ENCODE results near the gene LMAN2.
"Not testable (repeated sequence)": the region's sequence is repeated elsewhere in the genome, so short reads cannot be mapped to it uniquely, and the experiment has no call there.

Gene LMAN2

DNA sequence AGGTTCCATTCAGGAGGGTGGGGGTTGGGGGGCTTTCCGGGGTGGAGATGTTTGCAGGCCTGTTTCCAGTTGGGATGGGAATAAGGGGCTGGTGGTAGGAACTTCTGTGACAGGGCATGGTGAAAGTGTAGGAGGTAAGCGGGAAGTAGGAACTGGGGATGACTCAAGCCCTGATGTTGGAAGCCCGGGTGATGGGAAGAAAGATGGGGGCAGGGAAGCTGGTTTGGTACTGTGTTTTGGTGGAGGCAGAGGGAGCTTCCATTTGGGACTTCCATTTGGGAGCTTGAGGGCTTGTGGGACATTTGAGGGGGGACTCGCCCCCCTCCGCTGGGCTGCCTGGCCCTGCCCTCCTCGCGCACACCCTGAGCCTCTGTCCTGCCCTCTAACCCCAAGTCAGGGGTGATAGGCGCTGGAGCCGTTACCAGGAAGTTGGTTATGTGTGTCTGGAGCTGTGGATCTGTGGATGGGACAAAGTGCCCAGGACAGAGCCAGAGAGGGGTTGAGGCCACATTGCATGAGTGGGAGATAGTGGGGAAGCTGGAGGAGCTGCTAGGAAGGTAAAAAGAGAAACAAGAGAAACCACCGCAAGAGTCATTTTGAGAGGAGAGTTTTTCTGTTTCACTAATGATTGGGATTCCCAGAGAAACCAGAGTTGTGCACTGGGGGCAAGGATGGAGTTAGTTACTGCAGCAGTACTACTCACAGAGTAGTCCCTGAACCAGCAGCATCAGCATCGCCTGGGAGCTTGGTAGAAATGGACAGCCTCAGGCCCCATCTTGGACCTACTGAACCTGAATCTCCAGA is 12.9 kb upstream of the LMAN2 start:
- DNase-seq (ENCODE audit: low read depth), result no peak

DNA sequence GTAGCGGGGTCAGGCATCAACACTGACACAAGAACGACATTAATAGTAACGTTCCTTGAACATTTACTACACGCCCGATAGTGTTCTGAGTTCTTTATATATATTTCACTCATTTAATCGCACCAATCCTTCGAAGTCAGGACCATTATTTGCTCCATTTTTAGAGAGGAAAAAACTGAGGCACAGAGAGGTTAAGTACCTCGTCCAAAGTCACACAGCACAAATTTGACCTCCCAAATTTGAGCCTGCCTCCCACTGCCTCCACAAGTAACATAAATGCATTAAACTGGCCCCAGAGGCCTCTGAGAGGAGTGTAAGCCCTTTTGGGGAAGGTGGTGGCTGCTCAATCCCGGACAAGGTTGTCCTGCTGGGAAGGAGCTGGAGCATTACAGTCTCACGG is 12.1 kb upstream of the LMAN2 start:
- no peak for DNase-seq (ENCODE audit: low read depth)

DNA sequence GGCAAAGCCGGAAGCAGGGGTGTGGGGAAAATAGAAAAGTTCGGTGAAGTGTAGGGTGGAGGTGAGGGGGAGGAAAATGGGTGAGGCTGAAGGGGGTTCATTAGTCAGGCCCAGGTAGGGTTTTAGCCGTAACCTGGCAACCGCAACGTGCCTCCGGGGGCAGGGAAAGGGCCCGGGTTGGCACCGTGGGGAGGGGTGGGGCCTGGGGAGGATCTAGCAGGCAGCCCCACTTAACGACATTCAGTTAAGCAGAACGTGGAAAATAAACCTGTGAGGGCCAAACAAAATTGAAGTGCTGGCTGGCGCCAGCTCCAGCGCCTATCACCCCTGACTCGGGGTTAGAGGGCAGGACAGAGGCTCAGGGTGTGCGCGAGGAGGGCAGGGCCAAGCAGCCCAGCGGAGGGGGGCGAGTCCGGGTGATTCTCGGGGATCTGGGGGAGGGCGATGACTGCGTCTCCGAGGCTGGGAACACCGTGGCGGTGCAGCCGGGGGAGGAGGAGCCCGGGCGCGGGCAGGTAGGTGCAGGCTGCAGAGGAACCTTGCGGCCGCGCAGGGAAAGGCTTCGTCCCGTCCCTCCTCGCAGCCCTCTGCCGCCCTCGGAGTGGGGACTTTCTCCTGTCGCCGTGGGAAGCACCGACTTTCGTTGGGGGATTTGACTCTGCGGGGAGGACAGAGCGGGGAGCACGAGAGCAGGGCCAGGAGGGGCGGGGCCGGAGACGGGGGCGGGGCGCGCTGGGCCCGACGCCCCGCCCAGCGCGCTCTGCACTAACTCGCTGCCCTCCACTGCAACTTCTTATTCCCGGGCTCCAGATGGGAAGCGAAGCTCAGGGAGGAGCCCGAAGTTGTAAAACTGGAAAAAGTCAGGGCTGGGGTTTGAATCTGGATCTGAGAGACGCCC is 11.4 kb upstream of the LMAN2 start:
- peak; percentile 42 for DNase-seq (ENCODE audit: low read depth)

DNA sequence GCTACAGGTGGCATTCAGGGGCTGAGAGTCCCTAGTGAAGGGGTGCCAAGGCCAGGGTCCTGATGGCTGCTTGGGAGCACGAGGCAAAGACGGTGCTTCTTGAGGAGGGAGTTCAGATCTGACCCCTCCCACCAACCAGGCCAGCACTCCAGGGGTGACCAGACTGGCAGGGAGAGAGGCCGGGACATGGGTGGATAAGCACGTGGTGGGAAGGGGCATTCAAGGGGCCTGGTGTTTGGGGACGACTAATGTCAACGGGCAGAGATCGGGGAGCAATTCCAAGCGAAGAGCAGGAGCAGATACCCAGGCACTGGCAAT is 10.8 kb upstream of the LMAN2 start:
- no peak for DNase-seq (ENCODE audit: low read depth)

DNA sequence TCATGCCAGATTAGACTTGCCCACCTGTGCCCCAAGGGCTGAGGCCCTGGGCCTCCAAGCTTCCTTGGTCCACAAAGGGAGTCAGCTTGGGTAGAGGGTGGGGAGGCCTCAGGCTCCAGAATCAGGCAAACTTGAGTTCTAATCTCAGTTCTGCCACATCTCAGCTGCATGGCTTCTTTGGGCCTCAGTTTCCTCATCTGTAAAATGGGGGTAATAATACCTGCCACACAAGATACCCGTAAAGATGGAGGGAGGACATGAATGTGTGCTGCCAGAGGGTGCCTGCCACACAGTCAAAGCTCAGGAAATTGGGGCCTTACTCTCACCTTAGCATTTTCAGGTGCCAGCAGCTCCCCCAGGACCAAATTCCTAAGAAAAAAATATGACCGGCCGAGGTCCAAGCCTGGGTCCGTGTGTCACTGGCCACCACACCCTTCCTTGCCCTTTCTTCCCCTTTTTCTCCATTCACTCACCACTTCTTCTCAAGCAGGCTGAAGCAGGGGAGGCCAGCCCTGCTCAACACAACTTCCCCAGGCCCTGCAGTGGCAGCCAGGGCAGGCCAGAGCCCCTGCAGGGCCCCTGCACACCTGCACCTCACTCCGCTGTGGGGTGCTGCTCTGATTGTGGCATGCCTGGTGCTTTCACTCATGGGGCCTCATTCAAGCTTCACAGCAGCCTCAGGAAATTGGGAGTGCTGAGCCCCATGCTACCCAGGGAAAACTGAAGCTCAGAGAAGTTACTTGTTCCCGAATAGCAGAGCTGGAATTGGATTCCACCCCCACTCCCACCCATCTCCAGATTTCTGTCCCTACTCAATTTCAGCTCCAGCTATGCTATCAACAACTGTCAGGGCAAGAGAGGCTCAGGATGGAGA is 10.2 kb upstream of the LMAN2 start:
- DNase-seq (ENCODE audit: low read depth), result no peak

DNA sequence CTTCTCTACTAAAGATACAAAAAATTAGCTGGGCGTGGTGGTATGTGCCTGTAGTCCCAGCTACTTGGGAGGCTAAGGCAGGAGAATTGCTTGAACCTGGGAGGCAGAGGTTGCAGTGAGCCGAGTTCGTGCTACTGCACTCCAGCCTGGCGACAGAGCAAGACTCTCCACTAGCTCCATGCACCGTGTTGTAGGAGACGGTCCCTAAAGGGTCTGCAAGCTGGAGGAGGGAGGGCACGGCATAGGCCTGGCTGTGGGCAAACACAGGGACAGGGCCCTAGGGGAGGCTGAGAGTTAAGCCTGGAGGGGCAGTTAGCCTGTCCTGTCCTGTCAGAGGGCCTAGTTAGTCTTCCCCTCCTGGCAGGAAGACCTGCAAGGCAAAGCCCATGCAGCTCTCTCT is 9.3 kb upstream of the LMAN2 start:
- DNase-seq (ENCODE audit: low read depth), result not testable (repeated sequence)

DNA sequence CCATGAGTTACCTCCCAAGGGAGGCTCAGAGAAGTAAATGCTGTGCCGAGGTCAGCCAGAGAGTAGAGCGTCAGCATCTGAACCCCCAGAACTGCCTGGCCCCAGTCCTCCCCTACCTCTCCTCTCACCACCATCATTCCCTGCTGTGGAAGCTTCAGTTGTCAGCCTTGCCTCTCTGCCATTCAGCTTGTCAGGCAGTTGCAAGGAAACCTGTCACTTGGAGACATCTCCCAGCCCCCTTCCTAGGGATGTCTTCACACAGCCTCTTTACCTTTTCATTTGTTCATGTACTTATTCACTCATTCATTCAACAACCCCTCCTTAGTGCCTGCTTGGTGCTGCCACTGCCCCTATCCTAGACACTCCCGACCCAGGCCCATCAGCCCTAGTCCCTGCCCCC is 8.4 kb upstream of the LMAN2 start:
- DNase-seq (ENCODE audit: low read depth), result no peak

DNA sequence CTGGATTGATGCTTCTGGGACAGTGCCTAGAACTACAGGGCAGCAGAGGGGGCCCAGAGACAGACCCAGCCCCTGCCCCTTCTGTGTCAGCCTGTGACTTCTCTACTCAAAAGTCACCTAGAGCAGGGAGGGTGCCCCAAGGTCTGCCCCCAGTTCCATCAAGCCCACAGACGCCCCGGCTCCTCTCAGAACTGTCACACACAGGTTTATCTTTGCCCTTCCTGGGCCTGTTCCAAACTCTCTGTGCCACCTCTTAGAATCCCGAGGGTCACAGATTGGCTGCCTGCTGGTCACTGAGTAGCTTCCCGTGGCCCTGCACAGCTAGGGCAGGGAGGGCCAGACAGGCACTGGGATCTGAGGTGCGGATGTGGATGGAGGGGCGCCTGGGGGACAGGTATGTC is 8.0 kb upstream of the LMAN2 start:
- DNase-seq (ENCODE audit: low read depth), result no peak

DNA sequence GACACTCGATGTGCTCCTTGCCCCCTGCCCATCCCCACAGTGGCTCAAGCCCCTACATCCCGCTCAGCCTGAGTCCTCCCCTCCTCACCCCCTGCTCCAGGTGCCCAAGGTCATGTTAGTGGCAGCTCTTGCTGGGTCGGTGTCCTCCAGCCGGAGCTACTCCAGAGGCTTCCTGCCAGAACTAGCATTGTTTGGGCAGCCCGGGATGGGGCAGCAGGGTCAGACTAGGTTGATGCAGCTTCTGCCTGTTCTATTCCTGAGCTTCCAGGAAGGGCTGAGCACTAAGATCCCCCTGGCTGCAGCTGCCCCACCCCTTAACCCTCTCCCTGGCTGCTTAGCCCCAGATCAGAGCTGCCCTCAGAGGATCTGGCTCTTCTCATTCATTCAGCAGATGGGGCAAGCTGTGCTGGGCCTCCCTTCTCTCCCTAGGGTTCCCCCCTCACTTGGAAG is 6.9 kb upstream of the LMAN2 start:
- DNase-seq (ENCODE audit: low read depth), result no peak

DNA sequence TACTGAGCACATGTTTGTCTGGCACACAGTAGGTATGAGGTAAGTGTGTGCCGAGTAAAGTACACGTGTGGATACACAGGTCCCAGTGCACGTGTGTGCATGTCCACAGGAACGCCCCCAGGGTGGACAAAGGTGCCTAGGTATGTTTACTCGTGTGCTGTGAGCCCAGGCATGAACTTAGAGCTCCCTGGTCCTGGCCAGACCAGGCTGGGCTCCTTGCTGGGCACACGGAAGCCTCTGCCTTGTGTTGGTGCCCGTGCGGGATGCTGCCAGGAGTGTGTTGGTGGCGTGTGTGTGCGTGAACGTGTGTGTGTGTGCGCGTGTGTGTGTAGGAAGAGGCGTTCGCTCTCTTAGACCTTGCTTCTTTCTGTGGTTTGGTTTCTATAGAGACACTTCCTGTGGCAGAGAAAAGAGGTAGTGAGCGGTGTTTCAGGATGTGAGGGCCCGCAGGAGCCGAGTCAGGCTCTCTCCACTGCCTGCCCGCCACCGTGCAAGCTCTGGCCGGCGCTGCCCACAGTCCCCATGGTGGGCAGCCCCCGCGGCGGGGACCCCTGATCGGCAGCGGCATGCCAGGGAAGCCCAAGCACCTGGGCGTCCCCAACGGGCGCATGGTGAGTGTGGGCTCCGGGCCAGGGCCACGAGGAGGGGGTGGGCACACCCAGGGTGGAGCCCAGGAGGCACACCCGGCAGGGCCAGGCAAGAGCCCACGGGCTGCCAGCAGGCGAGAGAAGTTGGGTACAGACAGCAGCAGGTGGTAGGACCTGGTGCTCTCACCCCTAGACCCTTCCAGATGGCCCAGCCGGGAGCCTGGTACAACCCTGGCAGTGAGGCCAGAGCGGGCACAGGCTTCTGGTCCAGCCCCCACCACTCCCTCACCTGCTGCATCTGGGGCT is 6.2 kb upstream of the LMAN2 start, which contains the start of gene RGS14:
RGS14 (plus strand) TSS at position 466 of the 893 bp plus-strand sequence; CDS start at position 567, 101 bp downstream.
- no peak for DNase-seq (ENCODE audit: low read depth)

DNA sequence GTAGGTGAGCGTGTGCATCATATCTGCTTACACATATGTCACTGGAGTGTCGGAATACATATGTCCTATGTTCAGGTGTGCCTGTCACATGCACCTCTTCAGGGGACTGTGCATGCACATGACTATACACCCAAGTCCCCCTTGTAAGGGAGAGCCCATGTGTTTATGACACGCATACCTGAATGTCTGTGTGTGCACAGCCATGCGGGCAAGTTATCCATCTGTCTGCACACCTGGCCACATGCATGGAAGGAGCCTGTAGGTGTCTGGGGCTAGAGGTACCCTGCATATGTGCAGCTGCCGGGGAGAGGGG is 5.6 kb upstream of the LMAN2 start:
- no peak for DNase-seq (ENCODE audit: low read depth)

DNA sequence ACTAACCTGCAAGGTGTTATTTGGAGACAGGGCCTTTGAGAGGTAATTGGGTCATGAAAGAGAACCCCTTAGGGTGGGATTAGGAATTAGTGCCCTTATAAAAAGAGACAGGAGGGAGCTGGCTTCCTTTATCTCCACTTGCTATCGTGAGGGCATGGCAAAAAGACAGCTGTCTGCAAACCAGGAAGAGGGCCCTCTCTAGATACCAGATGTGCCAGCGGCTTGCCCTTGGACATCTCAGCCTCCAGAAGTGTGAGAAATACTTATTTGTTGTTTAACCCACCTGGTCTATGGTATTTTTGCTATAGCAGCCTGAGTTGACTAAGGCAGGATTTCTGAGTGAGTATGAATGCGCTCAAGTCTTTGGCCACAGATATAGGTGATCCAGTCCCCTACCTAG is 5.3 kb upstream of the LMAN2 start:
- DNase-seq (ENCODE audit: low read depth), result no peak

DNA sequence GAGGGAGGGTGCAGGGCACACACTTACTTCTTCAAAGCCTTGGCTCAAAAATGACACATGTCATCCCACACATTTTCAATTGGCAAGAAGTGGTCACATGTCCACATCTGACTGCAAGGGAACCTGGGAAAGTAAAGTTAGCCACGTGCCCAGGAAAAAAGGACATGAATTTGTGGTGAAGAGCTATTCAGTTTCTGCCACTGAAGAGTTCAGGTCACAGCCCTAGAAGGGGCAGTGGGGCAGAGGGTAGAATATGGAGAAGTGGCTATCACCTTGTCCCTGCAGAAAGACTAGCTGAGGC is 4.3 kb upstream of the LMAN2 start:
- DNase-seq (ENCODE audit: low read depth), result no peak

DNA sequence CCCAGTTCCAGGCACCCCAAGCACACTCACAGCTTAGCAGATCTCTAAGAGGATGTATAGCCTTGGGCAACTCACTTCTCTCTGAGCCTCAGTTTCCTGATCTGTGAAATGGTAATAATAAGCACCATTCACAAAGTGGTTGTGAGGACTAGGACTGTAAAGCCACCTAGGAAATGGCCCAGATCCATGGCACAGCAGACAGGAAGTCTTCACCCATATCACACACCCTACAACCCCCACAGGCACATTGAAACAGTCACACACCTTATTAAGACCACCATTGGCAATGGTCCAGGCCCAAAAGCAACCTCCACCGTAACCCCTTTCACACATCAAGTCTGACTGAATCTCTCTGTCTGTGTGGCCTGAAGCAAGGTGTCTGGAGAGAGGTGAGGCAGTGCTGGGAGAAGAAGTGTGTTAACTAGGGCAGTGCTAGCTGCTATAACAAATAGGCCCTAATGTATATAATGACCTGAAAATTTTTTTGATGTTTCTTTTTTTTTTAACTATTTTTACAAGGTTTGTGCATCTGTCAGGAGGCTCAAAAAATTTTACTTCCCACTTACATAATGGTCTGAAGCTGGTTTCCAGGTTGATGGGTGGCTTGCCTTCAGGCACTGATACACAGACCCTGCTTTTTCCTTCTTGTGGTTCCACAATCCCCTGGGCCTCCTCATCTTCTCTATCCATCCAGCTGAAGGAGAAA is 3.8 kb upstream of the LMAN2 start:
- no peak for DNase-seq (ENCODE audit: low read depth)

DNA sequence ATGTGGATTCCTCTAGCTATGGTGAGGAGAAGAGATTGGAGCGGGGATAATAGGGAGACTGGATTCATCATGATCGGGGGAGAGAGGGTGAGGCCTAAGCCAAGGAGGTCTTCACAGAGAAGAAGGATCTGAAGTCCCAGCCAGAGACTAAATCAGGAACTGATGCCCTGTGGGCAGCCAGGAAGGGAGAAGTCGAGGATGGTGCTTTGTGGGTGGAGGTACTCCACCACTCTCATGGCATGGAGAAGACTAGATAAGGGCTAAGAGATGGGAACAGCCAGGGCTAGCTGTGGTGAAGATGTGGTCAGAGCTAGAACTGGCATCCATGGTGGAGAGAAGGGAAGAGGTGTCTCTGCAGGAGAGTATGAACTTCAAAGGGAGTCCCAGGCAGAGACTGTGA is 3.2 kb upstream of the LMAN2 start:
- no peak for DNase-seq (ENCODE audit: low read depth)

DNA sequence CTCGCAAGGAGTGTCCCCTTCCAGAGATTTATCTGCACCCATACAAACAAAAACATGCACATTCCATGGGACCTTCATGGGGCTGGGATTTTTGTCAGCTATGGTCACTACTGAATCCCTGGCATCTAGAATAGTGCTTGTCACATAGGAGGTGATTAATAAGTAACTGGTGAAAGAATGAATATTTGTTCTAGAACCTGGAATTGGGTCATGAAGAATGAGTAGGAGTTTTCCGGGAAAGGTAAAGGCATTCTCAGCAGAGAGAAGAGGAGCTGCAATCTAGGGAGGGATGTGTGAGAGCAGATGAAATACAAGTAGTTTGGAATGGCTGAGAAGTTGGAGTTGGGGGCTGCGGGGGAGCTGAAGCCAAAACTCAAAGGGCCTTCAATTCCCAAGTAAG is 2.8 kb upstream of the LMAN2 start:
- no peak for DNase-seq (ENCODE audit: low read depth)

DNA sequence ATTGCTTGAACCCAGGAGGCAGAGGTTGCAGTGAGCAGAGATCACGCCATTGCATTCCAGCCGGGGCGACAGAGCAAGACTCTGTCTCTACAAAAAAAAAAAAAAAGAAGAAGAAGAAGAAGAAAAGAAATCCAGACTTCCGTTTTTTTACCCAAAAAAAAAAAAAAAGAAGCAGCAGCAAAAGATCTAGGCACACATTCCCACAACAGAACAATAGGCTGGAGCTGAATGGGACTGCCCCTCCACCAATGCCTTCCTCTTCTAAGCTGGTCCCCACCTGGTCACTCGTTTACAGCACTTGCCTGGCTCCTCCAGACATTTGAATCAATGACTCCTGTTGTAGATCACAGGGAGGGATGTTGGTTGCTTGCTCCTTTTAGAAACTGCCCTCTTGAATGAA is 1.6 kb upstream of the LMAN2 start:
- no peak for DNase-seq (ENCODE audit: low read depth)

DNA sequence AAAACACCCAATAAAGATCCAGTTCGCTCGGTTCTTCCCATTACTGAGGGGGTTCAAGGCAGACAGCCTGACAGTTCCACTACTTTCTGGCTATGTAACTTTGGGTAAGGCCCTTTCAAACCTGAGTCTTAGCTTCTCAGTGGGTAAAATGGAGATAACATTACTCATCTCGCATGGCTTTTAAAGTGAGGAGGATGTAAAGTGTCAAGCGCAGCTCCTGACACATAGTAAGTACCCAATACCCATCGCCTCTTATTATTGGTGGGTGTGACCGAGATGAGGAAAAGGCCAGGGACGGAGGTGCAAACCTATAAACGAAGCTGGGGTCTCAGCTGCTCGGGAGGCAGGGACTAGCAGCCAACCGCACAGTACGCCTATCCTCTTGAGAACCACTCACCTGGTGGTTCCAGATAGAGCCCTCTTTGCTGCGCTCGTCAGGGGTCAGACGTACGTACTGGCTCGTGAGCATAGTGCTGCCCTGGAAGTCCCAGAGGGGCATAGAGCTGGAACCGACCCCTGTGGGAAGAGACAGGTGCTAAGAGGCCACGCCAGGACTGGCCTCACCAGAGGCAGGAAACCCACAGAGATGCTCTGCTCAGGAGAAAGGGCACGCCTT is 584 bp downstream of the LMAN2 start:
- no peak for DNase-seq (ENCODE audit: low read depth)

DNA sequence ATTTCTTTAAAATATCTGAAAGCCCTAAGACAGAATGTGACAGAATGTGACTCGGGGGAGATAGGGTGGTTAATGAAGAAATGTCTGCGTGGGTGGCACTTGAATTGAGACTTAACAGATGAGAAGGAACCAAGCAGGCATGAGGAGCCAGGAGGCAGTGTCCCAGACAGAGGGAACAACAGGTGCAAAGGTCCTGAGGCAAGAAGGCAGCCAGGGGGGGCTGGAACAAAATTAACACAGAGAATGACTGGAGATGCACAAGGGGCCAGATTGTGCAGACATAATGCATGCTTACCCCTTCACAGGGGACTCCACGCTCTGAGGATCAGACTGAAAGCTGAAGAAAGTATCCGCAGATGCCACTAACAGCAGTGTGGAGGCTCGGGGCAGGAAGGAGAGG is 1.7 kb downstream of the LMAN2 start:
- no peak for DNase-seq (ENCODE audit: low read depth)

DNA sequence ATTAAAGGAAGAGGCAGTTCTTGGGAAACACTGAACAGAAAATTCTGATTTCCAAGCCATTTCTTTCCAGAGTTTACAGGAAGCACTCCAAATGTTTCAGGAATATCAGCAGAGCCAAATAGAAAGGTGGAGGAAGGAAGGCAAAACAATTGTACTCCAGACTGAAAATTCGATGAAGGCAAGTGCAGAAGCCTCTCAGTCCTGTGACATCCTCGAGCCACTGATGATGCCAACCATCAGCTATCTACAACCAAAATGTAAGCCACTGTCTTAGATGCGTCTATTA is 2.2 kb downstream of the LMAN2 start:
- DNase-seq (ENCODE audit: low read depth), result no peak

DNA sequence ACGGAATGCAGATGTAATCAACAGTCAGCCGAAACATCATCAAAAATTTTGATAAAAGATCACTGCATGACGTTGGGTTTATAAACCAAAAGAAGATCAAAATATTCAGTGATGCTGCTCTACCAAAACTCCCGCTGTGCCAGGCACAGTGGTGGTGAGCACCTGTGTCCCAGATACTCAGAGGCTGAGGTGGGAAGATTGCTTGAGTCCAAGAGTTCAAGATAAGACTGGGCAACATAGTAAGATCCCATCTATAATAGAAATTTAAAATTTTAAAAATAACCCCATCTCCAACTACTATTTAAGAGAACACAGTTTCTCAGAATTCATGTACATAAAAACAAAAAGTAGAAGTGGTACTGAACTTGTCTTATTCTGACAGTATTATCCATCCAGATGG is 3.8 kb downstream of the LMAN2 start:
- no peak for DNase-seq (ENCODE audit: low read depth)

Data from stimulated activated CD8-positive, alpha-beta memory T cell treated with anti-CD3 and anti-CD28 coated beads, Interleukin-15, amount 100 ng/mL, for 1 hour (primary cell).